ENCODE measurements around the gene KLK13.

The KLK13 gene

GRCh38 chr19:51102991-51103390 lies 38.1 kb upstream of the KLK13 start:
- H3K9me3 ChIP-seq (ENCODE audit: insufficient read depth, low read length) = no peaks in the 10 kb centered on the region
- H3K9ac ChIP-seq (ENCODE audit: low read length) = no peak overlapping the region
- H3K79me2 ChIP-seq (ENCODE audit: low read length) = peaks cover 39% of the 10 kb centered on the region
- H3K4me1 ChIP-seq (ENCODE audit: low read length) = peaks cover 7% of the 10 kb centered on the region
- H3K27ac ChIP-seq (ENCODE audit: low read length) = no peak overlapping the region
- no peak overlapping the region for H3K4me3 ChIP-seq (ENCODE audit: low read length)
- 0 out of 2 replicates have a peak, but pooled peaks cover 5% of the 10 kb centered on the region for H4K20me1 ChIP-seq (ENCODE audit: insufficient read depth, low read length)
- H3K4me2 ChIP-seq (ENCODE audit: low read length) = no peak overlapping the region
- H3K36me3 ChIP-seq (replicated peaks; ENCODE audit: low read depth, low read length) = peaks cover 21% of the 10 kb centered on the region
- no peak for TF ChIP-seq CTCF (IDR thresholded peaks at IDR 0.05; ENCODE audit: low read depth, low read length)
- TF ChIP-seq EZH2phosphoT487 (IDR thresholded peaks at IDR 0.05; ENCODE audit: low read depth) = no peak
- no peaks in the 10 kb centered on the region for H3K27me3 ChIP-seq (ENCODE audit: low read depth, low read length)
- H2AFZ ChIP-seq (ENCODE audit: low read depth, low read length) = no peak overlapping the region

- Histone ChIP-seq H3K36me3 (replicated peaks; ENCODE audit: low read depth, low read length) (peaks cover 29% of the 10 kb centered on the region), H3K4me1 (ENCODE audit: low read length) (no peaks in the 10 kb centered on the region), H3K4me3 (ENCODE audit: low read length) (no peak overlapping the region), H2AFZ (ENCODE audit: low read depth, low read length) (no peak overlapping the region), H4K20me1 (ENCODE audit: insufficient read depth, low read length) (peaks cover 14% of the 10 kb centered on the region), H3K9me3 (ENCODE audit: insufficient read depth, low read length) (no peaks in the 10 kb centered on the region), H3K79me2 (ENCODE audit: low read length) (peaks cover 25% of the 10 kb centered on the region), H3K27ac (ENCODE audit: low read length) (no peak overlapping the region), H3K27me3 (ENCODE audit: low read depth, low read length) (no peaks in the 10 kb centered on the region), H3K9ac (ENCODE audit: low read length) (no peak overlapping the region), H3K4me2 (ENCODE audit: low read length) (no peak overlapping the region)
- TF ChIP-seq CTCF (IDR thresholded peaks at IDR 0.05; ENCODE audit: low read depth, low read length) = no peak
- TF ChIP-seq EZH2phosphoT487 (IDR thresholded peaks at IDR 0.05; ENCODE audit: low read depth) = no peak
Observed at GRCh38 chr19:51101171-51101865, 36.4 kb upstream of the KLK13 start.

- H3K79me2 ChIP-seq (ENCODE audit: low read length) = peaks cover 18% of the 10 kb centered on the region
- no peak overlapping the region for H3K27ac ChIP-seq (ENCODE audit: low read length)
- TF ChIP-seq EZH2phosphoT487 (IDR thresholded peaks at IDR 0.05; ENCODE audit: low read depth) (no peak), CTCF (IDR thresholded peaks at IDR 0.05; ENCODE audit: low read depth, low read length) (no peak)
- no peaks in the 10 kb centered on the region for H3K9me3 ChIP-seq (ENCODE audit: insufficient read depth, low read length)
- no peak overlapping the region for H3K4me3 ChIP-seq (ENCODE audit: low read length)
- H2AFZ ChIP-seq (ENCODE audit: low read depth, low read length) = no peak overlapping the region
- H3K4me2 ChIP-seq (ENCODE audit: low read length) = no peak overlapping the region
- H3K27me3 ChIP-seq (ENCODE audit: low read depth, low read length) = no peaks in the 10 kb centered on the region
- peaks cover 17% of the 10 kb centered on the region for H4K20me1 ChIP-seq (ENCODE audit: insufficient read depth, low read length)
- H3K36me3 ChIP-seq (replicated peaks; ENCODE audit: low read depth, low read length) = peaks cover 29% of the 10 kb centered on the region
- no peak overlapping the region for H3K9ac ChIP-seq (ENCODE audit: low read length)
- no peaks in the 10 kb centered on the region for H3K4me1 ChIP-seq (ENCODE audit: low read length)
Observed at GRCh38 chr19:51100601-51101000, 35.7 kb upstream of the KLK13 start.

GRCh38 chr19:51099047-51099382 lies 34.1 kb upstream of the KLK13 start:
- Histone ChIP-seq H3K27ac (ENCODE audit: low read length) (no peak overlapping the region), H3K36me3 (replicated peaks; ENCODE audit: low read depth, low read length) (peaks cover 24% of the 10 kb centered on the region), H3K4me1 (ENCODE audit: low read length) (no peaks in the 10 kb centered on the region), H3K4me3 (ENCODE audit: low read length) (no peak overlapping the region), H2AFZ (ENCODE audit: low read depth, low read length) (no peak overlapping the region), H3K4me2 (ENCODE audit: low read length) (no peak overlapping the region), H3K9me3 (ENCODE audit: insufficient read depth, low read length) (no peaks in the 10 kb centered on the region), H3K9ac (ENCODE audit: low read length) (no peak overlapping the region), H3K27me3 (ENCODE audit: low read depth, low read length) (no peaks in the 10 kb centered on the region), H3K79me2 (ENCODE audit: low read length) (0 out of 2 replicates have a peak, but pooled peaks cover 7% of the 10 kb centered on the region), H4K20me1 (ENCODE audit: insufficient read depth, low read length) (peaks cover 17% of the 10 kb centered on the region)
- TF ChIP-seq EZH2phosphoT487 (IDR thresholded peaks at IDR 0.05; ENCODE audit: low read depth) = no peak
- TF ChIP-seq CTCF (IDR thresholded peaks at IDR 0.05; ENCODE audit: low read depth, low read length) = no peak
